ENCODE measurements around the gene RBMY1J. TPM values are rescaled to one million over a fixed set of nuclear protein-coding genes. Genes with fewer than 3 reads are reported as not detected.
"Not testable (repeated sequence)": the region's sequence is repeated elsewhere in the genome, so short reads cannot be mapped to it uniquely, and the experiment has no call there.

Gene RBMY1J
- total RNA-seq (2014; rRNA removed; shearing (Covaris generic); ENCODE audit: low replicate concordance), result not detected in 2 replicates

DNA sequence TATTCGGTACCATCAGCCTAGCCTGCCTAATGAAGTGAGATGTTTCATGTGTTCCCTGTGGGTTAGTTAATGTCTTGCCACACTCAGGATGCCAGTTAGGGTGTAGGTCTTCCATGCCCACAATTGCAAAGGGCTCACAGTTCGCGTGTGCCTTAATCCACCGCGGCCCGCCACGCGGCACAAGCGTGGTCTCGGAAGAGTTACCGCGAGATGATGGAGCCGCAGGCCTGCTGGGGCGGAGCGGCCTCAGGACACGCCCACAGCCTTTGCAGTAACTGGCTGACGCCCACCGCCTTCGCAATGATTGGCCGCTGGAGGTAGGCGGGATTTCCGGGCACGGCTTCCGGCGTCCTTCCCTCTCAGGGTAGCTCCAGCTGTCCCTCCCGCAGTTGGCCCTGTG, at the start of gene RBMY1J:
TSS of gene RBMY1J (plus strand) at position 301 of the 400 bp plus-strand sequence. CDS start 2,038 bp downstream, outside the sequence.
- not testable (repeated sequence) for H3K27ac ChIP-seq (ENCODE audit: low read length); H3K79me2 ChIP-seq (ENCODE audit: low read length); H3K4me3 ChIP-seq (ENCODE audit: low read length); H3K27me3 ChIP-seq (ENCODE audit: low read length); H3K9me2 ChIP-seq (replicated peaks; ENCODE audit: insufficient read depth, low read length); H3K9me3 ChIP-seq (ENCODE audit: low read length); H3K9ac ChIP-seq (ENCODE audit: low read length); H3K4me2 ChIP-seq (ENCODE audit: low read depth, low read length, poor library complexity, severe bottlenecking); H3K36me3 ChIP-seq (ENCODE audit: insufficient read depth, low read length); H2AFZ ChIP-seq (ENCODE audit: low read length); H3K4me1 ChIP-seq (ENCODE audit: low read length); DNase-seq; H4K20me1 ChIP-seq (ENCODE audit: insufficient read depth, low read depth, low read length)

DNA sequence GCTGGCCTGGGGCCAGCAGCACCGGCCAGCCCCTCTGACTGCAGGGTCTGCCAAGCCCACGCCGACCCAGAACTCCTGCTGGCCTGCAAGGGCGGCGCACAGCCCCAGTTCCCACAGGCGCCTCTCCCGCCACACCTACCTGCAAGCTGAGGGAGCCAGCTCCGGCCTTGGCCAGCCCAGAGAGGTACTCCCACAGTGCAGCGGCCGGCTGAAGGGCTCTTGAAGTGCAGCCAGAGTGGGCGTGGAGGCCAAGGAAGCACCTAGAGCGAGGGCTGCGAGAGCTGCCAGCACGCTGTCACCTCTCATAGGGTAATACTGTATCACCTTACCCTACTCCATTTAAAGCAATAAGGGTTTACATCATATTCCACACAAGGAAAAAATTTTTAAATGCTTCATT, 35.8 kb upstream of the RBMY1J start:
- no peaks in the 10 kb centered on the region for H3K4me1 ChIP-seq (ENCODE audit: low read length)
- no peaks in the 10 kb centered on the region for H3K79me2 ChIP-seq (ENCODE audit: low read length)
- no peaks in the 10 kb centered on the region for H3K36me3 ChIP-seq (ENCODE audit: insufficient read depth, low read length)
- H3K9me3 ChIP-seq (ENCODE audit: low read length), result no peaks in the 10 kb centered on the region
- no peaks in the 10 kb centered on the region for H3K9me2 ChIP-seq (replicated peaks; ENCODE audit: insufficient read depth, low read length)
- H3K27me3 ChIP-seq (ENCODE audit: low read length), result no peaks in the 10 kb centered on the region
- no peak overlapping the region for H3K27ac ChIP-seq (ENCODE audit: low read length)
- H3K4me2 ChIP-seq (ENCODE audit: low read depth, low read length, poor library complexity, severe bottlenecking), result no peak overlapping the region
- H3K4me3 ChIP-seq (ENCODE audit: low read length), result no peak overlapping the region
- no peaks in the 10 kb centered on the region for H4K20me1 ChIP-seq (ENCODE audit: insufficient read depth, low read depth, low read length)
- no peak overlapping the region for H3K9ac ChIP-seq (ENCODE audit: low read length)
- no peak overlapping the region for H2AFZ ChIP-seq (ENCODE audit: low read length)
- no peak for DNase-seq

DNA sequence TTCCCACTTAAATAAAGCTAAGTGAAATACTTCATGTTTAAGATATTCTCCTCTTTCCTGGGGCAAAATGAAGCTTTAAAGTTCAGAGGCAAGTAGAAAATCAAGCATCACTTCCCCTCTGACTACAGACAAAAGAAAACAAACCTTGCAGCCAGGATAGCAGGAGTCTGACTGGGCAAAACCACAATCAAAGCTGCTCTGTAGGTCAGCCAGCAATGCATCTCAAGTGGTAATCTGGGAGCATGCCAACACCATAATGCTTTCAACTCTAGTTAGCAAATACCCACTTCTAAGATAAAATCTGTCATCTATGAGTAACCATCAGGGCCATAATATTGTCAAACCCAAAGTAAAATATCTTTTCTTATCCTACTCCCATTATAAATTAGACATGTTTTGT, 32.6 kb upstream of the RBMY1J start:
- no peaks in the 10 kb centered on the region for H3K36me3 ChIP-seq (ENCODE audit: insufficient read depth, low read length)
- no peak for DNase-seq
- H3K4me1 ChIP-seq (ENCODE audit: low read length), result no peaks in the 10 kb centered on the region
- H3K27ac ChIP-seq (ENCODE audit: low read length), result no peak overlapping the region
- H3K4me2 ChIP-seq (ENCODE audit: low read depth, low read length, poor library complexity, severe bottlenecking), result no peak overlapping the region
- H3K9me2 ChIP-seq (replicated peaks; ENCODE audit: insufficient read depth, low read length), result no peaks in the 10 kb centered on the region
- no peaks in the 10 kb centered on the region for H3K79me2 ChIP-seq (ENCODE audit: low read length)
- no peaks in the 10 kb centered on the region for H3K27me3 ChIP-seq (ENCODE audit: low read length)
- H2AFZ ChIP-seq (ENCODE audit: low read length), result no peak overlapping the region
- H3K4me3 ChIP-seq (ENCODE audit: low read length), result no peak overlapping the region
- no peaks in the 10 kb centered on the region for H4K20me1 ChIP-seq (ENCODE audit: insufficient read depth, low read depth, low read length)
- H3K9ac ChIP-seq (ENCODE audit: low read length), result no peak overlapping the region
- no peaks in the 10 kb centered on the region for H3K9me3 ChIP-seq (ENCODE audit: low read length)

DNA sequence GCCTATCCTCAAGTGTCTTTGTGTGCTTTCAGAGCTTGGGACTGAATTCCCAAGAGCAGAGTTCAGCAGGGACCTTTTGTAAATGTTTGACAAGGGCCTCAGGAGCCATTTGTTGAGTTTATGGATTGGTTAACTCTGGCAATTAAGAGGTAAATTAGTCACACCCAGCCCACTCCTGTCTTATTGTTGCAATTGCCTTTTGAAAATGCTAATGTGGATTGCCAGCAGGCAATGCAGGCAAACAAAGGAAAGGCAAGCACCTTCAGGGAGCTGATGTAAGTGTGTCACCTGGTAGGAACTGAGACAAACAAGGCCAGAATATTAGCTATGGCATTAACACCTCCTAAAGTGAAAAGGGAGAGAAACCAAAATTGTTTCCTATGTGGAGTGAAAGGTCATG, 29.7 kb upstream of the RBMY1J start:
- H3K4me3 ChIP-seq (ENCODE audit: low read length), result no peak overlapping the region
- H4K20me1 ChIP-seq (ENCODE audit: insufficient read depth, low read depth, low read length), result no peaks in the 10 kb centered on the region
- no peak overlapping the region for H3K27ac ChIP-seq (ENCODE audit: low read length)
- no peaks in the 10 kb centered on the region for H3K79me2 ChIP-seq (ENCODE audit: low read length)
- no peaks in the 10 kb centered on the region for H3K27me3 ChIP-seq (ENCODE audit: low read length)
- H3K4me1 ChIP-seq (ENCODE audit: low read length), result no peaks in the 10 kb centered on the region
- H3K9ac ChIP-seq (ENCODE audit: low read length), result no peak overlapping the region
- no peak overlapping the region for H2AFZ ChIP-seq (ENCODE audit: low read length)
- no peaks in the 10 kb centered on the region for H3K9me2 ChIP-seq (replicated peaks; ENCODE audit: insufficient read depth, low read length)
- no peak for DNase-seq
- H3K9me3 ChIP-seq (ENCODE audit: low read length), result no peaks in the 10 kb centered on the region
- no peak overlapping the region for H3K4me2 ChIP-seq (ENCODE audit: low read depth, low read length, poor library complexity, severe bottlenecking)
- H3K36me3 ChIP-seq (ENCODE audit: insufficient read depth, low read length), result no peaks in the 10 kb centered on the region

DNA sequence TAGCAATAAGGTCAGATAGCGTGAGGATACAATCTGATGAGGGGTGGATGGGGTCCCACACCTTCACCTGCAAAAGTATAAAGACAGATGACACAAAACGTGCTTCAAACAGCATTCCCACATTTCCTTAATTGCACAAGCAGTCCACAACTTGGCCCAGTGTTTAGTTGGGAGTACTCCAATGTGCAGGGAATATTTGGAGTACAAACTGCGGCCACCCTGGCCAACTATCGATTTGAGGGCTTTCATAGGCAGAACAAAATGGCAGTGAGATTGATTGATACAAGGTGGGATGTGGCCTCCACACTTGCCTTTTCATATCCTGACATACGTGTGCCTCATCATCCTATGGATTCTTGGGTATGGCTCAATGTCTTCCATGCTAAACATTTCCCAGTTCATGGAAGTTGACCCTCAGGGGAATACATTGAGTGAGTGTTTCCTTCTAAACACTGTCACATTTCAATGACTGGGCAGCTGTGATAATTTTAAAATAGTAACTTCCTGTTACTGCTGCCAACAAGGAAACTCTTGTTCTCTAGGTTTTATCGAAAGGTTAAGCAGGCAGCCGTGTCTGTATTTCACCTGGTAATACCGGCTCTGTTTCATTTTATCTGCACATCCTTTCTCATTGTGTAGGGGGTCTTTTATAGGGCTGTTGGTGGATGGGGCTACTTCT, 41.6 kb downstream of the RBMY1J start:
- DNase-seq; H3K27ac ChIP-seq (ENCODE audit: low read length); H4K20me1 ChIP-seq (ENCODE audit: insufficient read depth, low read depth, low read length): not testable (repeated sequence)

DNA sequence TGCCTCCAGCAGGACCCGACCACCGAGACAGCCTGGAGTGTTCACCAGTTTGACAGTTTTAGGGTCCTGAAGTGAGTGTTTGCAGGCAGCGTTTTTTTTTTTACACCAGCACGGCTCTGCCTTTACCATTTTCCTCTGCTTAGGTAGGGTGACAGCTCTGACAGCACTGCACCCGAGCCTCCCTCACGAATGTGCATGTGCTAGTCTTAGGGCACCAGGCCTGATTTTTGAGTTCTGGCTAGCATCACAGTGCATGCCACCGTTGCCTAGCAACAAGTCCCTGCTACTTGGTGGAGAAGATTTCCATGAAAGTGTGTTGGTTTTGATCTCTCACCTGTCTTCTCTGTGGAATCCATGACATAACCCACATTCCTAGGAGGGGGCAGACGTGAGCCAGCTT, 52.3 kb downstream of the RBMY1J start:
- DNase-seq; H4K20me1 ChIP-seq (ENCODE audit: insufficient read depth, low read depth, low read length); H3K4me1 ChIP-seq (ENCODE audit: low read length): not testable (repeated sequence)

More for the DNA sequence above, 41.6 kb downstream of the RBMY1J start:
- not testable (repeated sequence) for H2AFZ ChIP-seq (ENCODE audit: low read length); H3K36me3 ChIP-seq (ENCODE audit: insufficient read depth, low read length); H3K4me1 ChIP-seq (ENCODE audit: low read length); H3K4me3 ChIP-seq (ENCODE audit: low read length); H3K4me2 ChIP-seq (ENCODE audit: low read depth, low read length, poor library complexity, severe bottlenecking); H3K79me2 ChIP-seq (ENCODE audit: low read length); H3K9me3 ChIP-seq (ENCODE audit: low read length); H3K27me3 ChIP-seq (ENCODE audit: low read length); H3K9me2 ChIP-seq (replicated peaks; ENCODE audit: insufficient read depth, low read length); H3K9ac ChIP-seq (ENCODE audit: low read length)

DNA sequence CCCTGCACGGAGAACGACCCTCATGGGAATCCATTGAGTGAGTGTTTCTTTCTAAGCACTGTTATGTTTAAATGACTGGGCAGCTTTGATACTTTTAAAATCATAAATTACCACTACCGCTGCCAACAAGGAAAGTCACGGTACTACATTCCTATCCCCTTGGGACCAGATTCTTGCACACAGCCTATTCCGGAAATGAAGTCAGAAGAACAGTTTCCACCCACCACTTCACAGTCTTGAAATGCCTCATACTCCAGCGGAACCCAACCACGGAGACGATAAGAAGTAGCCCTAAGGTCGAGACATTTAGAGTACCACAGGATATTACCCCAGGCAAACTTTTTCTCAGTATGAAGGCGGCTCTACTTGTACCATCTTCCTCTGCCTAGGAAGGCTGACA, 58.8 kb downstream of the RBMY1J start:
- not testable (repeated sequence) for H3K9me2 ChIP-seq (replicated peaks; ENCODE audit: insufficient read depth, low read length); H3K27ac ChIP-seq (ENCODE audit: low read length); H3K36me3 ChIP-seq (ENCODE audit: insufficient read depth, low read length); H4K20me1 ChIP-seq (ENCODE audit: insufficient read depth, low read depth, low read length); H2AFZ ChIP-seq (ENCODE audit: low read length); H3K4me3 ChIP-seq (ENCODE audit: low read length); DNase-seq; H3K79me2 ChIP-seq (ENCODE audit: low read length); H3K9me3 ChIP-seq (ENCODE audit: low read length); H3K4me2 ChIP-seq (ENCODE audit: low read depth, low read length, poor library complexity, severe bottlenecking); H3K4me1 ChIP-seq (ENCODE audit: low read length); H3K27me3 ChIP-seq (ENCODE audit: low read length); H3K9ac ChIP-seq (ENCODE audit: low read length)

More for the DNA sequence above, 52.3 kb downstream of the RBMY1J start:
- H3K4me3 ChIP-seq (ENCODE audit: low read length); H3K9me3 ChIP-seq (ENCODE audit: low read length); H3K27me3 ChIP-seq (ENCODE audit: low read length); H3K36me3 ChIP-seq (ENCODE audit: insufficient read depth, low read length); H3K79me2 ChIP-seq (ENCODE audit: low read length); H2AFZ ChIP-seq (ENCODE audit: low read length); H3K4me2 ChIP-seq (ENCODE audit: low read depth, low read length, poor library complexity, severe bottlenecking); H3K27ac ChIP-seq (ENCODE audit: low read length); H3K9me2 ChIP-seq (replicated peaks; ENCODE audit: insufficient read depth, low read length); H3K9ac ChIP-seq (ENCODE audit: low read length): not testable (repeated sequence)

All from Karpas-422 (cell line).